Activated CD4-positive, alpha-beta T cell treated with anti-CD3 and anti-CD28 coated beads, Interleukin-2, amount 50 U/mL, for 16 hours (primary cell): ENCODE measurements around the gene PADI3.

Experiments used
- DNase-seq: peaks from one replicate; pipeline ENCODE4 v3.0.0-alpha.2; 2020

Gene PADI3

DNA sequence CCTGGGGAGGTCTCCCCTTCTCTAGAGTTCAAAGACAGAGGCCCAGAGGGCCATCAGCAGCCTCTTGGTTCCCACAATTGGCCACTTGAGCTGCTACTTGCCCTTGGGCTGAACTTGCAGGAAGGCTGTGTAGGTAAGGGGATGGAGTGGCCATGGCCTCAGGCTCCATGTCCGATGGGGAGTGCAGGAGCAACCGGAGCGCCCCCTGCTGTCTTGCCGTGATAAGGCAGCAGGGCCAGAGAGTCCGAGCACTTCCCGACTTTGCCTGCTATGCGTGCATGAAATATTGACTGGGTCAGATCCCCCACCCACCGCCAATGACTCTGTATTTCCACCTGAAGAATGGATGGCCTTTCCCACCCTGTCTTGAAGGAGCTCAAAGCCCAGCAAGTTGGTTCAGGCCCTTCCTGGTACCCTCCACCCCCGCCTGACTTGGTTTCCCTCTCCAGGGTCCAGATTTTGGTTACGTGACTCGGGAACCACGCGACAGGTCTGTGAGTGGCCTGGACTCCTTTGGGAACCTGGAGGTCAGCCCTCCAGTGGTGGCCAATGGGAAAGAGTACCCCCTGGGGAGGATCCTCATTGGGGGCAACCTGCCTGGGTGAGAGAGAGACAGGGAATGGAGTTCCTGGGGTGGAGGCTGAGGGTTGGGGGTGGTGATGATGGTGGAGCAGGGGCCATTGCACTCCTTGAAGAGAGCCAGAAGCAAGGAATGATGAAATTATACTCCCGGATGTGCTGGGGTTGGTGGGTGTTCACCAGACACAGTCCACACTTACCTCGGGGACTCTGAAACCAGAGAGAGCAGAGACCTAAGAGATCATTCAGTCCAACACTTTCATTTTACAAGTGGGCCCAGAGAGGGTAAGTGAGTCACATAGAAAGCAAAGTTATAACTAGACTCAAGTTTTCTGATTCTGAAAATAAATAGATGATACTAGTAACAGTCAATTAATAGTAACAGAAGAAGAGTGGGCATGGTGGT is 25.6 kb downstream of the PADI3 start:
- DNase-seq, result peak; percentile 38

DNA sequence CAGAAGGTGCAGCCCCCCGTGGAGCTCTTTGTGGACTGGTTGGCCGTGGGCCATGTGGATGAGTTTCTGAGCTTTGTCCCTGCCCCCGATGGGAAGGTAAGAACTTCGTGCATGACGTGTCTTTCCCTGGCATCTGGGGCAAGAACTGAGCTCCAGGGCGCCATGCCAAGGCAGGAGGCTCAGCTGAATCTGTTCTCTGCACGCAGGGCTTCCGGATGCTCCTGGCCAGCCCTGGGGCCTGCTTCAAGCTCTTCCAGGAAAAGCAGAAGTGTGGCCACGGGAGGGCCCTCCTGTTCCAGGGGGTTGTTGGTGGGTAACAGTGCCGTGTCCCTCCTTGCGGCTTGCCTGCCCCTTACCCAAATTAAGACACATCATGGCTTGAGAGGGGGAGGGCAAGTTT is 27.7 kb downstream of the PADI3 start:
- no peak for DNase-seq

GRCh38 chr1:17277511-17278159 is 28.7 kb downstream of the PADI3 start:
- no peak for DNase-seq

GRCh38 chr1:17278996-17279830 is 30.3 kb downstream of the PADI3 start:
- DNase-seq, result no peak

GRCh38 chr1:17280436-17280835 is 31.5 kb downstream of the PADI3 start:
- DNase-seq, result no peak

DNA sequence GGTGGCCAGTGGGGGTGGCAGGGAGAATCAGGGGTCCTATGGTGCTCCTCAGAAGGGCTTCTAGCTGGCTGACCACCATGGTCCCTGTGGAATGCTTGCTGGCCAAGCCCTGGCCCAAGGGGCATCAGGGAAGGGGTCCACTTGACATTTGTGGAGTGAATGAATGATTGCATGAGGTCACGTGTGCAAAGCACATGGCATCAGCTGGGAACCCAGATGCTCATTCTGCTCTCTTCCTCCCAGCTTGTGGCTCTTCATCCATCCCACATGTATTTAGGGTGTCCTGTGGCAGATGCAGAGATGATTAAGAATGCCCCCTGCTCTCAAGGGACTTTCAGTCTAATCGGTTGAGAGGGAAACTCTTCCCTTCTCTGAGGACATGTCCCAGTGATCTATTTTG is 32.0 kb downstream of the PADI3 start:
- no peak for DNase-seq

DNA sequence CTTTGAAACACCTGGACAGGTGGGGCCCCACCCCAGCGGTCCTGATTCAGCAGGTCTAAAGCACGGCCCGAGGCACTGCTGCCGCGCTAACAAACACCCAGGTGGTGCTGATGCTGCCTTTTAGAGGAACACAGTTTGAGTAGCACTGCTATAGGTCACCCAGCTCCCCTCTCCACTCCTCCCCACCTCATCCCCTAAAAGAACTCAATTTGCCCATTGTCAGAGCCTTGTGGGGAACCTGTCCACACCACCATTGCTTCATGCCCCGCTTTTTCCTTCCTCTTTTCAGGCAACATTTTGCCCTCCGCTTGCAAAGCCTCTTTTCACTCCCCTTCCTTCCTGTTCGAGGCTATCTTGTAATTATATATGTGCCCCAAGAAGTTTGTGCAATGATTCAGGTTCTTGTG is 32.9 kb downstream of the PADI3 start:
- DNase-seq, result no peak

GRCh38 chr1:17282836-17283235 is 33.9 kb downstream of the PADI3 start:
- DNase-seq, result no peak

DNA sequence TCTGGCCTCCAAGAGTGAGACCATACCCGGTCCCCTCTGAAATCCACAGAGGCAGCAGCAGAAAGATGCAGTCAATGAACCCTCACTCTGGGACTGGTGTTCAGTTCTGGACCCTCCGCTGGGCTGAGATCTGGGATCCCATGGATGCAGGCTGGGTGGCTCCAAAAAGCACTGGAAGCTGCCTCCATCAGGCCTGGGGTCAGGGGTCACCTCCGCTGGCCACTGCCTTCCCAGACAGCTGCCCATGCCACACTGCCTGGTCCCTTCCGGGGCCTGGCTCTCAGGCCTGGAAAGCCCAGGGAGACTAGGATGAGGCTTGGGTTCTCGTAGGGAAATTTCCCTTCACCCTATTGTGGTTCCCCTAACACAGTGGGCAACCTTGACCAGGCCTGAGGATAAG is 37.7 kb downstream of the PADI3 start:
- DNase-seq, result no peak

GRCh38 chr1:17287130-17287776 is 38.4 kb downstream of the PADI3 start:
- DNase-seq, result no peak

- no peak for DNase-seq
Measured at GRCh38 chr1:17289721-17290120, 40.8 kb downstream of the PADI3 start.

GRCh38 chr1:17290553-17290952 is 41.7 kb downstream of the PADI3 start:
- DNase-seq, result no peak

DNA sequence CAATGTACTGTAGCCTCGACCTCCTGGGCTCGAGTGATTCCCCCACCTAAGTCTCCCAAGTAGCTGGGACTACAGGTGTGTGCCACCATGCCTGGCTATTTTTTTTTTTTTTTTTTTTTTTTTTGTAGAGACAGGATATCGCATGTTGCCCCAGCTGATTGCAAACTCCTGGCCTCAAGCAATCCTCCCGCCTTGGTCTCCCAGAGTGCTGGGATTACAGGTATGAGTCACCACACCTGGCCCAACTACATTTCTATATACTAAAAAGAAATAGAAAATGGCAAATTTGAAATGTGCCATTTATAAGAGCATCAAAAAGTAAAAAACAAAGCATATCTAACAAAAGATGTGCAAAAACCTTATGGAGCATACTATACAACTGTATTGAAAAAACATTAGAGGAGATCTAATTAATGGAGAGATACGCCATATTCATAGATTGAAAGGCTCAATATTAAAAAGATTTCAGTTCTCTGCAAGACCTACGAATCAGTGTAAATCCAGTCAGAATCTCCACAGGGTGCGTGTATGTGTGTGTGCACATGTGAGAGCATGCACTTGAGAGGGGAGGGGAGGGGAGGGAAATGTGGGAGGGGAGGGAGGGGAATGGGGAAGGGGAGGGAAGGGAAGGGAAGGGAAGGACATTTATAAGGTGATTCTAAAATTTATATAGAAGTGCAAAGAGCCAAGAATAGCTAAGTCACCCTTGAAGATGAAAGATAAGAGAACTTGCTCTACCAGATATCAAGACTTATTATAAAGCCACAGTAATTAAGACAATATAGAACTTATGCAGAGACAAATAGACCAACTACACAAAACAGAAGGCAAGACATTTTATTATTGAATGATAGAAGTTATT is 43.6 kb downstream of the PADI3 start:
- no peak for DNase-seq

DNA sequence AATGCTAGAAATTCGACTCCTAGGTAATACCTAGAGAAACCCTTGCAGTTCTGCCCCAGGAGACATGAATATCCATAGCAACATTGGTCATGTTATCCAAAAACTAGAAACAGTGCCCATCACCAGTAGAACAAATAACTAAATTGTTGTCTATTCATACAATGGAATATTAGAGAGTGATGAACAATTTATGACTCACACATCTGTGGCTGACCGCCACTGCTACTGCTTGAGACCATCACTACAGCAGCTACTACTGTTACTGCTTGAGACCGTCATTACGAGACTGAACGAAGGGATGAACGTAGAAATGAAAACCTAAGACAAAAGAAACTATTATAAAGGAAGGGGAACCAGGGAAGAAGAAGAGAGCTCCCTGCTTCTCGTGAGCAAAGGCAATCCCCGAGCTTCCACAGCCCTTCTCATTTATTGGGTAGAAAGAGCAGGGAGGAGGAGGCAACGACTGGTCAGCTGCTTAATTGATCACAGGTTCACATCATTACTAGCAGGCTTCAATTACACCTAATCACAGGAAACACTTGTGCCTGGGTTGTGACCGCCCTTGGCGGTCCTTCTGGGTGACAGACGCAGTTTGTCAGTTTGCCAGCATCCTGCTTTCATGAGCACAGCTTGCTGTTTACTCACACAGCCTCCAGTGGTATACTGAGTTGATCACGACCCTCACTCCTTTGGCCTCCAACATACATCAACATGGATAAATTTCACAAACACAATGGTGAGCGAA is 45.0 kb downstream of the PADI3 start:
- no peak for DNase-seq

DNA sequence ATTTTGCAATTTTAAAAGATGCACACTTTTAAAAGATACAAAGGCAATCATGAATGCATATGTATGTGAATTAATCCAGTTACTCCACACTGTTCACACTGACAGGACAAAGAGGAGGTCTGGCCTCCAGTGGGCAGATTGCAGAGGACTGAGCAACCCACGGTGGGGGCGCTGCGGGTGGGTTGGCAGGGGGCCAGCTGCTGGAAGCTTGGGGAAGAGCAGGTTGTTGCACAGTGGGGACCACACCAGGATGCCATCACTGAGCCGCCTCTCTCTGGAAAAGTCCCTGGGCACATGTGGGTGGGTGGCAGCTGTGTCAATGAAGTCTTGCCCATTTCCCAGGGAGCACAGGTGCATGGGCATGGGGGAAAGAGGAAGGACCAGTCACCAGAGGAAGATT is 46.4 kb downstream of the PADI3 start:
- no peak for DNase-seq

GRCh38 chr1:17296086-17296485 is 47.2 kb downstream of the PADI3 start:
- DNase-seq, result no peak

DNA sequence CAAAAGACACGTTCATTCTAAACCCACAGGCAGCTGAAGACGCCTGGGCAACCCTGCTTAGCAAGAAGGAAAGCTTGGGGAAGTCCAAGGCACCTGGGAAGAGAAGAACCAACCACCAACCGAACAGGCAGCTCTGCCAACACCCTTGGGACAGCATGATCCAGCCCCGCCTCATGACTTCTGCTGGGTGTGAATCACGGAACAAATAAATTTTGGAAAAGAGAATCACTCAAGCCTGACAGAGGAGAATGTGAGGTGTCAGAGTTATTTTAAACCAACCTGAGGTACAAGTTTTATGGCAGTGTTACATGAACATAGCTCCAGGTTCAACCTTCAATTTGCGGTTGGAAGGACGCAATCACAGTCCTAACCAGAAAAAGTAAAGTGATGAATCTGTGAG is 49.1 kb downstream of the PADI3 start:
- DNase-seq, result no peak

- no peak for DNase-seq
Measured at GRCh38 chr1:17301767-17302166, 52.9 kb downstream of the PADI3 start.

DNA sequence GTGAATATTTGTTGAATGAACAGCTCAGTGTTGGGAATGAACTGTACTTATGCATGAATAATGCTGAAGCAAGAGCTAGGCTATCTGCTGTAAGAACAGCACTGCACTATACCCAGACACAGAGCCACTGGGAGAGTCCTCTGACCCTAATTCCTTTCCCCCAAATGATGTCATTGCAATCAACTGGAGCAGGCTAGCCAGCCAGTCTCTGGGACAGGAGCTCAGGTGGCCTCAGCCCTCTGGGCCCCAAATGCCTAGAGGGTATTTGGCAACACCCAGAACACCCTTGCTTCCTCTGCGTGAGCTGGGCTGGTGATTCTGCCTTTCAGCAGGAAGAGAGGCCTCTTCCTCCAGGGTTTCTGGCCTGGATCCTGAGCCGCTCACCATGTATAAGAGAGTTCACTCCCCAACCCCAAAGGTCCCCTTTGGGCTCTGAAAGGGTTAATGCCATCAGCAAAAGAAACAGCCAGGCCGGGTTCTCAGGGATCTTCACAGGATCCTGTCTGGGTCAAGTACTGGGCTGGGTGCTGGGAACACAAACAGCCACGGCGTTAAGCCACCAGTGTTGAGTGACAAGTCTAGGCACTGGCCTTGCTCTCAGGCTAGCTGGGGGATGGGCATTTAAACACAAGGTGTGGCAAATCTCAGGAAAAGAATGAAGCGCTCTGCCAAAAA is 55.4 kb downstream of the PADI3 start:
- DNase-seq, result no peak

DNA sequence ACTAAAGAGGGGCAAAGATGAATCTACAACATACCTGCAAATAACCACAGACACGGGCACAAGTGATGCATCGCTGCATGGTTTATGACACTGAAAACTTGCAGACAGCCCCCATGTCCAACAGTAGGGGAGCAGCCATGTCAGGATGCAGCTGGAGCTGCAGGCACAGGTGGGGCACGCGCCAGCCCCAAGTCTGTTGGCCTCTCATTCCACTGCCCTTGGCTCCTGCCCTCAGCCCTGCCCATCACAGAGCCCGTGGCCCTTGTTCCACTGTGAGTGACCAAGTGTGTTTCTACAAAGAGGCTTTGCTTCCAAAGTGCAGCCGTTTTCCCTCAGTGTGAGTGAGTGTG is 55.9 kb downstream of the PADI3 start:
- no peak for DNase-seq
